Measurements from ENCODE around the gene FLACC1.

DNA sequence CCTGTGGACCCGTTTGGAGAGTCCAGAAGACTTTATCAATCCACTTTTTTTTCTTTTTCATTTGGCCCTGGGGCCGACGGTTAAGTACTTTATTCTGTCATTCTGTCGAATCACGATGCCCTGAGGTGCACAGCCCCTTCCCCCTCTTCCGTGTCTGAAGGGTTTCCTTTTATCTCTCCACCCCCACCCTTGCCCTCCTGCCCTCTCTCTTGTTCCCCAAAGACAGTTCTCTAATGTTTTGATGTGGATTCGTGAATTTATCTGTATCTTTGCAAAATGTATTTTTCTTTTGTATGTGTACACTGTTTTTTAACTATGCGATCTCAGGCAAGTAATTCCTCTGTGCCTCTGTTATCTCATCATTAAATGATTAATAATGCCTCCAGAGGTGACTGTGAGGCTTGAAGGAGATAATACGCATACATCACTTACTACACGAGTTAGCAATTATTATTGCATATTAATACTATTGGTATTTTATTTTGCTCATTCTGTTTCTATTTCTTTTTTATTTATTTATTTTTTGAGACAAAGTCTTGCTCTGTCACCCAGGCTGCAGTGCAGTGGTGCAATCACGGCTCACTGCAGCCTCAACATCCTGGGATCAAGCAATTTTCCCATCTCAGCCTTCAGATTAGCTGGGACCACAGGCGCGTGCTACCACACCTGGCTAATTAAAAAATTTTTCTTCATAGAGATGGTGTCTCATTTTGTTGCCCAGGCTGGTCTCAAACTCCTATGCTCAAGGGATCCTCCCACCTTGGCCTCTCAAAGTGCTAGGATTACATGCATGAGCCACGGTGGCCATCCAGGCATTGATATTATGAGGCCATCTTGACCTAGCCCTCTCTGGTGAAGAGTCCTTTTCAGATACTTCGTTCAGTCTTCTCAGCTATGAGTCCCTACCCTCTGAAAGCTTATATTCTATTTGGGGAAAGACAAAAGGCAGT, 98.2 kb downstream of the FLACC1 start:
- TF ChIP-seq GATA3 (IDR thresholded peaks at IDR 0.05; ENCODE audit: low read depth, low read length) = no peak
- TF ChIP-seq GATA2 (IDR thresholded peaks at IDR 0.05; ENCODE audit: low read depth, low read length) = no peak
